ENCODE results near the gene HMGN3. TPM values are rescaled to one million over a fixed set of nuclear protein-coding genes. Genes with fewer than 3 reads are reported as not detected.

HMGN3 gene
- 60.5 and 61.1 TPM in 2 replicates for total RNA-seq

DNA sequence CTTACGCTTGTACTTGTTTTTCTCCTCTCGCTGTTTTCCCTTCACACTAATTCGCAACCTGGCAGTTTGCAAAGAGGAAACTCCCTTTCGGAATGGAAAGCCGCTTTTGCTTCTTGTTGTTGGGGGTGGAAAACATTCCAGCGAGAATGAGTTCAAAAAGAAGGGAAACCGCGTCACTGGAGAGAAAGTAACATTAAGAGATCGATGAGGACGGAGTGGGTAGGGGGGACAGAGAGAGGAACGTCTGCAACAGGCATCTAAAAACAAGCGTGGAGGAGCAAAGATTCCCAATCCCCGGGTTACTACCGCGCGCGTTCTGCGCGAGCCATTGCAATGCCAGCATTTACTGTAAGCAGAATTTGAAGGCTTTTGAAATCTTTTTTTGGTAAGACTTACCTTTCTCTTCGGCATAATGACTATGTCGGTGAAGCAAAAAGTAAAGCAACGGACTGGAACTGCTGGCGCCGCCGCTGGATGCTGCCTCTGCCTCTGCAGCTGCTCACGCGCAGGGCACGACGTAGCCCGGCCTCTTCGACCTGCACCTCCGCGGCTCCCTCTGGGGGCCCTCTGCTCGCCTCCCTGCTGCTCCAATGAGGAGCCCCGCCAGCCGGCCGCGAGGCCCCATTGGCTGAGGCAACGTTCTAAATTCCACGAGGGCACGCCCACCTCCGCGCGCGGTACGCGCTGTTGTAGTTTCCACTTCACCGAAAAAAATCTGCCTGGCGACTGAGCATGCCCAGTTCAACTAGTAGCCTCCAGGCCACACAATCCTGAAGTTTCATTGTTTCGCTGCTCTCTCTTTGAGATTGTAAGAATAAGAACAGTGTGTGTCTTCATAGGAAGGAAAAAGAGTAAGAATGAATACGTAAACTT, at the start of gene HMGN3:
HMGN3 (minus strand) TSS at position 533 of the 873 bp plus-strand sequence.

Other genes starting within 250 kb of the HMGN3 start
- 12.6 and 12.7 TPM in 2 replicates for gene PHIP, start 156.4 kb downstream of the HMGN3 start, total RNA-seq

All from mammary microvascular endothelial cell (primary cell).